Choroid plexus epithelial cell (primary cell): ENCODE results near the gene TTLL13.
A peak's percentile ranks its signal among the peaks of the same experiment; 100 is the strongest.

Experiments
- DNase-seq: peaks from one replicate; pipeline ENCODE4 v3.0.0-alpha.2; 2010; ENCODE audit warnings: low read depth
- H3K4me3 ChIP-seq: 2 replicates; pipeline ENCODE4 v1.5.1; 2011; ENCODE audit warnings: low read depth, mild to moderate bottlenecking, control low read depth, low read length, moderate library complexity
- TF ChIP-seq, protein P1 (sequence below): conservative IDR thresholded peaks from 2 replicates; pipeline ENCODE4 v1.5.1; 2011; ENCODE audit warnings: low read depth, mild to moderate bottlenecking, control low read depth, inconsistent platforms, low read length, moderate library complexity

TTLL13 gene, protein sequence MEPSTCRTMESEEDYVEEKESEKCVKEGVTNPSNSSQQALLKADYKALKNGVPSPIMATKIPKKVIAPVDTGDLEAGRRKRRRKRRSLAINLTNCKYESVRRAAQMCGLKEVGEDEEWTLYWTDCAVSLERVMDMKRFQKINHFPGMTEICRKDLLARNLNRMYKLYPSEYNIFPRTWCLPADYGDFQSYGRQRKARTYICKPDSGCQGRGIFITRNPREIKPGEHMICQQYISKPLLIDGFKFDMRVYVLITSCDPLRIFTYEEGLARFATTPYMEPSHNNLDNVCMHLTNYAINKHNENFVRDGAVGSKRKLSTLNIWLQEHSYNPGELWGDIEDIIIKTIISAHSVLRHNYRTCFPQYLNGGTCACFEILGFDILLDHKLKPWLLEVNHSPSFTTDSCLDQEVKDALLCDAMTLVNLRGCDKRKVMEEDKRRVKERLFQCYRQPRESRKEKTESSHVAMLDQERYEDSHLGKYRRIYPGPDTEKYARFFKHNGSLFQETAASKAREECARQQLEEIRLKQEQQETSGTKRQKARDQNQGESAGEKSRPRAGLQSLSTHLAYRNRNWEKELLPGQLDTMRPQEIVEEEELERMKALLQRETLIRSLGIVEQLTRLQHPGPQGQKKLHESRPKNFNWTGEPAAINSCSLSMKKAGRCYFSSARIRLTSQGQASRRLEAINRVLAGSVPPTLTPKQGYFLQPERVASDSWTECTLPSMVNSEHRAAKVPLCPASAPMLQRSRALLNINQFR

DNA sequence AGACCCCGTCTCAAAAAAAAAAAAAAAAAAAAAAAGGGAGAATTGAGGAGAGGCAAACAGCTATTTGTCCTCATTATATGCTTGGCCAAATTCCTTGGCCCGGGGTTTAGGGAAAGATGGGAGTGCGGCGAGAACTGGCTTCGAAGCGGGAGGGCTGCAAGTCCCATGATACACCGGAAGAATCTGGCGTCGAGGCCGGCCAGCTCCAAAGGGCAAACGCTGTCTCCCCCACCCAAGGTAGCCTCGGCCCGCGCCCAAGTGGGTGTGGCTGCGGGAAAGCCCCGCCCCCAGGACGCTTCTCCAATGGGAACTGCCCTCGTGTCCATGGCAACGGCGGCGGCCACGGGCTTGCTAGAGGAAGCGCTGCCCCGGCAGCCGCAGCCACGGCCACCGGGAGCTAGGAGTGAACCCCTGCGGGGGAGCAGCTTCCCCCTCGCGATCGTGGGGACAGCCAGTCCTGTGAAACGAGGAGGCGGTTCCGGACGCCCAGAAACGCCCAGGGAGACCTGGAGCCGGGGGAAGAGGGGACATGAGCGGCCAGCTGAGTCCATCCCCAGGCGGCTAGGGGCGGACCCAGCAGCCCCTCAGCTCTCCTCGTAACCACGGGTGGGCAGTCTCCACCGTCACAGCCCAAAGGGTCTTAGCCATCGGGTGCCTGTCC lies at the start of gene TTLL13:
Gene TTLL13 (plus strand): TSS at position 354 of the 661 bp plus-strand sequence. CDS start 1,075 bp downstream, outside the sequence.
- peak within 1 kb of the TSS; percentile 71 for H3K4me3 ChIP-seq
- TF ChIP-seq, protein P1, sequence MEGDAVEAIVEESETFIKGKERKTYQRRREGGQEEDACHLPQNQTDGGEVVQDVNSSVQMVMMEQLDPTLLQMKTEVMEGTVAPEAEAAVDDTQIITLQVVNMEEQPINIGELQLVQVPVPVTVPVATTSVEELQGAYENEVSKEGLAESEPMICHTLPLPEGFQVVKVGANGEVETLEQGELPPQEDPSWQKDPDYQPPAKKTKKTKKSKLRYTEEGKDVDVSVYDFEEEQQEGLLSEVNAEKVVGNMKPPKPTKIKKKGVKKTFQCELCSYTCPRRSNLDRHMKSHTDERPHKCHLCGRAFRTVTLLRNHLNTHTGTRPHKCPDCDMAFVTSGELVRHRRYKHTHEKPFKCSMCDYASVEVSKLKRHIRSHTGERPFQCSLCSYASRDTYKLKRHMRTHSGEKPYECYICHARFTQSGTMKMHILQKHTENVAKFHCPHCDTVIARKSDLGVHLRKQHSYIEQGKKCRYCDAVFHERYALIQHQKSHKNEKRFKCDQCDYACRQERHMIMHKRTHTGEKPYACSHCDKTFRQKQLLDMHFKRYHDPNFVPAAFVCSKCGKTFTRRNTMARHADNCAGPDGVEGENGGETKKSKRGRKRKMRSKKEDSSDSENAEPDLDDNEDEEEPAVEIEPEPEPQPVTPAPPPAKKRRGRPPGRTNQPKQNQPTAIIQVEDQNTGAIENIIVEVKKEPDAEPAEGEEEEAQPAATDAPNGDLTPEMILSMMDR, result no peak
- DNase-seq, result peak; percentile 85

DNA sequence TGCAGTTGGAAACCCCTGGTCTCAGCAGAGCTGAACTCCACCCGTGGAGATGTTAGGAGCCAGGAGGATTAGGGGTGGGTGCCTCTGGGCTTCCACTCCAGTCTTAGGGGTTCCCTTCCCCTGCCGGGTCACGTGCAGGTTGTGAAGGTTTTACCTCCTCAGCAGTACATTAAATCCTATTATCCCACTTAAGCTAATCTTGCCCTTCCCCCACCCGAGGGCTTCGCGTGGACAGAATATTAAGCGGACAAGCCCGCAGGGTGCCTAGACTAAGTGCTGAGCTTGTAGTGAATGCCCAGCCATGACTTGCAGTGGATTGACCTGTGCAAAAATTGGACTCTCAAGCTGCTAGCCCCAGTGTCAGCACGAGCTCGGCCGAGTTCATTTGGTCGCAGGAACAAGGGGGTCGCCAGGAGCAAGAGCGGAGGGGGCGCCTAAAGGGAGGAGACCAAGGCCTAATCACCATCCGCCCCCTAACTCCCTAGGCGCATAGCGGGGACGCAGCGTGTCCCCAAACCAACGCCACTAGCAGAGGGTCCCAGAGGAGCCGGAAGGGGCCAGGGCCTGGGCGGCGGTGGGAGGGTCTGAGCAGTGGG lies 48.7 kb upstream of the TTLL13 start:
- TF ChIP-seq, protein P1, result no peak
- no peak for DNase-seq
- H3K4me3 ChIP-seq, result peak overlapping the region; percentile 73

DNA sequence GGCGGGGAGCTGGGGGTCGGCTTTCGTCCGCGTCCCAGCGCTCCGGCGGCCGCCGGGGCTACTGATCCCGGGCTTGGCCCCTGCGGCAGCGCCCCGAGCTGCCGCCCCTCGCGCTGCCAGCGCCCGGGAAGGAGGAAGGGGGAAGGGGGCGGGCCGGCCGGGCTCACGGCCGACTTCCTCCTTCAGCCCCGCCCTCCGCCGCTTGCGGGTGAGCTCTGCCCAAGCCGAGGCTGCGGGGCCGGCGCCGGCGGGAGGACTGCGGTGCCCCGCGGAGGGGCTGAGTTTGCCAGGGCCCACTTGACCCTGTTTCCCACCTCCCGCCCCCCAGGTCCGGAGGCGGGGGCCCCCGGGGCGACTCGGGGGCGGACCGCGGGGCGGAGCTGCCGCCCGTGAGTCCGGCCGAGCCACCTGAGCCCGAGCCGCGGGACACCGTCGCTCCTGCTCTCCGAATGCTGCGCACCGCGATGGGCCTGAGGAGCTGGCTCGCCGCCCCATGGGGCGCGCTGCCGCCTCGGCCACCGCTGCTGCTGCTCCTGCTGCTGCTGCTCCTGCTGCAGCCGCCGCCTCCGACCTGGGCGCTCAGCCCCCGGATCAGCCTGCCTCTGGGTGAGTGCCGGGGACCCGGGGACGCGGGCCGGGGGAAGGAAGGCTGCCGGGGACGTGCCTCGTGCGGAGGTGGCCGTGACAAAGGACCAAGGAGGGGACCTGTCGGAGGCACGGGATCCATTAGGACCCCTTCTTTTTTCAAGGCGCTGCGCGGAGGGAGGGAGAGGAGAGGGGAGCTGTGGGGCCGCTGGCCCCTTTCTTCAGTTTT lies 48.0 kb upstream of the TTLL13 start, which contains the start of gene SEMA4B:
Gene SEMA4B (plus strand): TSS at position 201 of the 814 bp plus-strand sequence. CDS start 249 bp downstream, at position 450.
- DNase-seq, result peak; percentile 40
- H3K4me3 ChIP-seq, result peak within 1 kb of the TSS; percentile 73
- TF ChIP-seq, protein P1, result no peak

DNA sequence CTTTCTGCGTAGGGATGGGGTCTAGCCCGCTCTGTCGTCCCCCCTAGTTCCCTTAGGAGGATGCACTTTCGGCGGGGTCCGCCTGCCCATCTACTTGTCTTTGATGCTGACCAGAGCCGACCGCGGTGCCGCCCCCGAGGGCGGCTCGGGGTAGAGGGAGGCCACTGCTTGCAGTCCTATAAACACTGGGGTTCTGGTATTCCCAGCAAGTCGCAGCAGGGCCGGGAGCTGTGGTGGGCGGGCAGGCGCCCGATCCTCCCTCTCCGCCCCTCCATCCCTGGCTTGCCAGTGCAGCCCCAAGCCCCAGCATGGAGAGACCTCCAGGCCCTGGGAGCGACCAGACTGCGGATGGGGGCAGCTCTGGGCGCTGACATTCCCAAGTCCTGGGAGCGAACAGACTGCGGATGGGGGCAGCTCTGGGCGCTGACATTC lies 47.4 kb upstream of the TTLL13 start:
- H3K4me3 ChIP-seq, result peak overlapping the region; percentile 73
- DNase-seq, result no peak
- TF ChIP-seq, protein P1, result no peak

DNA sequence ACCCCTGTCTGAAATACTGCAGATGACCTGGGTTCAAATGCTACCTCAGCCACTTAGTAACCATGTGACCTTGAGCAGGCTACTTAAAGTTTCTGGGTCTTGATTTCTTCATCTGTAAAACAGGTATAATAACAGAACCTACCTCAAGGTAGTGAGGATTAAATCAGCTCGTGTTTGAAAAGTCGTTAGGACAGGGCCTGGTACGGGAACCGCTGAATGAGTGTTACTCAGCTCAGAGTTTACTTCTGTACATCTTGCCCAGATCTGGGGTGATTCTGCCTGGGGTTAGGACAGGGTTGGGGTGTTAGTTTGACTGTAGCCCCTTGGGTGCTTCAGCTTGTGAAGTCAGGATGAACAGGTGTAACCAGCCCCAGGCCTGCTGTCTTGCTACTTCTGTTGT lies 46.4 kb upstream of the TTLL13 start:
- H3K4me3 ChIP-seq, result no peak overlapping the region
- no peak for DNase-seq
- TF ChIP-seq, protein P1, result no peak

DNA sequence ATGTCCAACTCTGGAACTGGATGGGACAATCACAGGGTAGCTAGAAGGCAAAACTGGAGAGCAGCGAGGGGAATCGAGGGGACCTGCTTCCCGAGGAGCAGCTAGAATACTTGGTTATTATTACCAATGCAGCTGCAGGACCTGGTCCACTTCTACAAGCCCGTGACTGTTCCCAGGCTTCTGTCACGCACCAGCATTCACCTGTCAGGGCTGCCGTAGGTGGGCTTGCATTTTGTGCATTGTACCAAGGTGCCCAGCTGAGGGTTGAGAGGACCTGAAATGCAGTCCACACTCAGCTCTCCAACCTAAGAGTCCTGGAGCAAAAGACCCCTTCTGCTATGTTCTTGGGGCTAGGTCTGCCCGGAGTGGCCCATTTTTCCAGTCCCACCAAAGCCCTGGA lies 45.9 kb upstream of the TTLL13 start:
- H3K4me3 ChIP-seq, result no peak overlapping the region
- DNase-seq, result no peak
- TF ChIP-seq, protein P1, result no peak
